Natural killer cell treated with Interleukin-12 subunit alpha and Interleukin-12 subunit beta and Interleukin-15 and Interleukin-18, amount 100 ng/mL, for 72 hours (primary cell): Measurements from ENCODE around the gene CTNNBIP1. TPM values are rescaled to one million over a fixed set of nuclear protein-coding genes. Genes with fewer than 3 reads are reported as not detected.
"Not testable (repeated sequence)": the region's sequence is repeated elsewhere in the genome, so short reads cannot be mapped to it uniquely, and the experiment has no call there.

Experiments used
- ATAC-seq, 2 donors: fragments of 150-1000 bp; cut with Tn5 transposase in 1 of 2; sonication (Bioruptor Pico), chemical (Tn5 transposase) in 1 of 2; 2 replicates each; pipeline ENCODE4 v1.10.0; 2021
- DNase-seq: peaks from one replicate; pipeline ENCODE4 v3.0.0; 2022; ENCODE audit warnings: low spot score
- H3K27ac Mint-ChIP-seq, 2 donors: 1 replicate in 1 of 2; 2 replicates in 1 of 2; pipeline ENCODE4 v1.8.0; 2022; ENCODE audit warnings: mixed read lengths in 2 of 2, mild to moderate bottlenecking in 1 of 2, moderate library complexity in 1 of 2
- H3K27me3 Mint-ChIP-seq, 2 donors: 1 replicate in 1 of 2; 2 replicates in 1 of 2; pipeline ENCODE4 v1.8.0; 2022; ENCODE audit warnings: mixed read lengths in 2 of 2
- H3K36me3 Mint-ChIP-seq: one replicate; pipeline ENCODE4 v1.8.0; 2022; ENCODE audit warnings: mixed read lengths
- H3K4me1 Mint-ChIP-seq, 2 donors: 1 replicate in 1 of 2; 2 replicates in 1 of 2; pipeline ENCODE4 v1.8.0; 2022; ENCODE audit warnings: low read depth in 2 of 2, mixed read lengths in 2 of 2, mild to moderate bottlenecking in 1 of 2
- H3K4me3 Mint-ChIP-seq: one replicate; pipeline ENCODE4 v1.8.0; 2022; ENCODE audit warnings: mixed read lengths
- H3K9me3 Mint-ChIP-seq: 2 replicates; pipeline ENCODE4 v1.8.0; 2022; ENCODE audit warnings: mixed read lengths
- total RNA-seq, 2 donors: library from RNA; stranded (reverse); gene quantifications; one replicate each; pipeline ENCODE4 v1.2.3, GENCODE V29; 2022

Gene CTNNBIP1
- total RNA-seq, 2 donors from 2014 or later: 12.5 to 18.7 TPM

DNA sequence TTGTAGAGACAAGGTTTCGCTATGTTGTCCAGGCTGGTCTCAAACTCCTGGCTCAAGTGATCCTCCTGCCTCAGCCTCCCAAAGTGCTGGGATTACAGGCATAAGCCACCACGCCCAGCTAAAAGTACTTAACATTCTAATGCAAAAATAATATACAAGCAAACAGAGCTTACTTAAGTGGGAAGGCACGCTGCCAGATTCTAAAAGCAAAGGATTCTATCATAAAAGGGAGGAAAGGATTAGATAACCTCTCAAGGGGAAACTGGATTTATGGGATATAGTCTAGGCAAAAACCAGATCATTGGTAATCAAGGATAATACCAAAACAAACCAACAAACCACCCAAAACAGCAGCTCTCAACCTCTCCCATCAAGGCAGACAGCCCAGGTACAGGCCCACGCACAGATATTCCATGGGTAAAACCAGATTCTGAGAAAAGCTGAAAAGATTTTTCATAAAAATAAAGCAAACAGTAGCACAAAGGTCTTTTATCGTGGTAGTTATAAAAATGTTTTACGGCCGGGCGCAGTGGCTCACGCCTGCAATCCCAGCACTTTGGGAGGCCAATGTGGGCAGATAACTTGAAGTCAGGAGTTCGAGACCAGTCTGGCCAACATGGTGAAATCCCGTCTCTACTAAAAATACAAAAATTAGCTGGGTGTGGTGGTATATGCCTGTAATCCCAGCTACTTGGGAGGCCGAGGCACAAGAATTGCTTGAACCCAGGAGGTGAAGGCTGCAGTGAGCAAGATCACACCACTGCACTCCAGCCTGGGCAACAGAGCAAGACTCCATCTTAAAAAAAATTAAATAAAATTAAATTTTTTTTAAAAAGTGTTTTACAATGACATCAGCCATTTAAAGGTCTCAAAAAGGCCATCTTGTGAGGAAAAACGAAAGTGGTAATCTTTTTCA is 106.8 kb downstream of the CTNNBIP1 start:
- DNase-seq, ATAC-seq, H3K27me3 Mint-ChIP-seq, H3K9me3 Mint-ChIP-seq, H3K36me3 Mint-ChIP-seq, H3K4me3 Mint-ChIP-seq: not testable (repeated sequence)
- Mint-ChIP-seq H3K4me1 (peaks cover 20 to 24% of the 10 kb centered on the region in 2 donors), H3K27ac (peak overlapping the region in 1 of 2 donors; percentile 29)

DNA sequence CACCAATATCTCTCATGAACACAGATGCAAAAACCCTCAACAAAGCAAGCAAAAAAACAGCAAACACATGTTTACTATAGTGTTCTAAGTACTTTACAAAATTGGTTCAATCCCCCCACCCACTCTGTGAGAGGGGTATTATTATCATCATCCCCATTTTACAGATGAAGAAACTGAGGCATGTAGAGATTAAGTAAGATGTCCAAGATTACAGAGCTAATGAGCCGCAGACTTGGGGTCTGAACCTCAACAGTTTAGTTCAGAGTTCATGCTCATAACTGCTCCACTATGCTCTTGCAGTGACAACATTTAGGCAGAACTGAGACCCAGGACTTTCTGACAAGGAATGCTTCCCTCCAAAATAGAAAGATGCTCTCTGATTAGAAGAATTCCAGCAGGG is 108.2 kb downstream of the CTNNBIP1 start:
- Mint-ChIP-seq H3K4me3 (no peak overlapping the region), H3K9me3 (no peaks in the 10 kb centered on the region)
- no peak for ATAC-seq

More for the DNA sequence above, 108.2 kb downstream of the CTNNBIP1 start:
- H3K27ac Mint-ChIP-seq: peak overlapping the region; percentile 23 to 29
- H3K36me3 Mint-ChIP-seq: no peaks in the 10 kb centered on the region
- DNase-seq: no peak
- H3K27me3 Mint-ChIP-seq: no peaks in the 10 kb centered on the region
- H3K4me1 Mint-ChIP-seq: peaks cover 24 to 27% of the 10 kb centered on the region in 2 donors

Other genes starting within 250 kb of the CTNNBIP1 start
- gene CLSTN1, start 86.3 kb downstream of the CTNNBIP1 start, total RNA-seq: 10 to 100 TPM; 57.3 to 66.4 TPM
- gene LZIC, start 33.1 kb upstream of the CTNNBIP1 start, total RNA-seq: 10 to 100 TPM; 24.8 to 25.5 TPM
- 10 to 100 TPM in 1 of 2 donors, 1 to 10 TPM in 1; 9.8 to 12.3 TPM for gene NMNAT1, start 33.2 kb upstream of the CTNNBIP1 start, total RNA-seq
- gene RBP7, start 87.0 kb upstream of the CTNNBIP1 start, total RNA-seq: not detected
- gene UBE4B, start 122.7 kb upstream of the CTNNBIP1 start, total RNA-seq: 10 to 100 TPM; 36.7 to 52.4 TPM